ENCODE results near the gene MUC2. TPM values are rescaled to one million over a fixed set of nuclear protein-coding genes. Genes with fewer than 3 reads are reported as not detected.
A peak's percentile ranks its signal among the peaks of the same experiment; 100 is the strongest.

Gene MUC2
- total and polyA plus RNA-seq, 7 experiments from 2014 or later: not detected

DNA sequence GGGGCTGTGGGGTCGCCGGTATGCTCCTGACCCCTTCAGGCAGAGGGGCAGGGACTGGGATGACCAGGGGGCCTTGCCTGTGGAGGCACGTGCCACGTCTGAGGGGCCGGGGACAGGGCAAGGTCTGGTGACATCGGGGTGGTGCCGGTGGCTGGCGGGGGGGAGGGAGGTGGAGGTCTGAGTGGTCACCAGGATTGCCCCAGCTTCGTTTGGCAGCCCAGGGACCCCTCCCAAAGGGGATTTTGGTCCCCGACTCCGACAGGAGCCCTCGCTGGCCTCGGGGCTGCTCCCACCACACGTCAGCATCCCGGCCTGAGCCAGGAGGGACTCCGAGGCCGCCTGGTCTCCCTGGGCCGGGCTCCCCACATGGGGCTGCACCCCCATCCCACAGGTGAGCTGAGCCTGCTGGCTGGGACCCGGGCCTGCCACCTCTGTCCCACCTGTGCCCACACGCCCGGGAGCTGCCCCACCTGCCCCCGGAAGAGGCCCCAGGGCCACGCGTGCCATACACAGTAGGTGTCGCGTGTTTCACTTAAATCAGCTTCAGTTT lies 37.1 kb upstream of the MUC2 start:
- no peak overlapping the region for H3K27ac Mint-ChIP-seq
- Histone ChIP-seq H3K27ac (ENCODE audit: low read depth, low read length) (no peak overlapping the region), H3K36me3 (ENCODE audit: control insufficient read depth in 2 of 3, insufficient read depth in 3 of 3, low read length in 3 of 3) (no peaks in the 10 kb centered on the region), H3K27me3 (ENCODE audit: control insufficient read depth in 2 of 2, insufficient read depth in 2 of 2, low read length in 2 of 2) (no peaks in the 10 kb centered on the region), H3K4me1 (ENCODE audit: control insufficient read depth in 2 of 2, insufficient read depth in 2 of 2, low read length in 2 of 2) (no peaks in the 10 kb centered on the region), H3K4me3 (ENCODE audit: low read length) (no peak overlapping the region), H3K9me3 (ENCODE audit: control insufficient read depth in 2 of 3, low read length in 3 of 3) (no peaks in the 10 kb centered on the region)
- H3K9me3 Mint-ChIP-seq: peaks cover 0 to under 1% (median 0%) of the 10 kb centered on the region in 11 donors
- peak in 1 of 9 donors; percentile 3 for DNase-seq
- peaks cover 0 to 4% (median 0%) of the 10 kb centered on the region in 5 donors for H3K27me3 Mint-ChIP-seq
- CTCF ChIA-PET: no interaction called here
- ATAC-seq: no peak
- H3K36me3 Mint-ChIP-seq: no peaks in the 10 kb centered on the region
- POLR2A ChIA-PET: no interaction called here
- peaks cover 0 to 2% (median 0%) of the 10 kb centered on the region in 7 donors for H3K4me1 Mint-ChIP-seq
- intact Hi-C loops (cut with micrococcal nuclease): no loop called here
- H3K4me3 Mint-ChIP-seq: no peak overlapping the region

DNA sequence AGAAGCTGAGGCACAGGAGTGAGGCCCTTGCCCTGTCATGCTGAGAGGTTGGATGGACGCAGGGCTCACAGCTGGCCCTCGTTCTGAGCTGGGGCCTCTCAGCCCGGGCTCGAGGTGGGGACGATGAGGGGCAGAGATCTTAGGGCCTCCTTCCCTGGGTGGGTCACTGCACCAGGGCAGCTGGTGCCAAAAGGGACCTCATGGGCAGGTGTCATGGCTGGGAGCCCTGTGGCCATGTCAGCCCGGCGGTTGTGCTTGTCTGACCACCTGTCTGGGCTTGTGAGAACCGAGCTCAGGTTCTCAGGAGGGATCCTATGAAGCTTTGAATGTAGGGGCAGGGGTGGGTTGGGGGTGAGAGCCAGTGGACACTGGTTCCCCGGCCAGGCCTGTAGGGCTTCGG lies 36.3 kb upstream of the MUC2 start:
- no peak overlapping the region for H3K27ac Mint-ChIP-seq
- H3K4me3 Mint-ChIP-seq: no peak overlapping the region
- H3K4me1 ChIP-seq (ENCODE audit: control insufficient read depth in 2 of 2, insufficient read depth in 2 of 2, low read length in 2 of 2): no peaks in the 10 kb centered on the region
- DNase-seq (peak in 1 of 9 donors; percentile 5), ATAC-seq (no peak)
- H3K27me3 ChIP-seq (ENCODE audit: control insufficient read depth in 2 of 2, insufficient read depth in 2 of 2, low read length in 2 of 2): no peaks in the 10 kb centered on the region
- H3K36me3 Mint-ChIP-seq: no peaks in the 10 kb centered on the region
- ChIA-PET POLR2A (no interaction called here), CTCF (no interaction called here)
- no peaks in the 10 kb centered on the region for H3K36me3 ChIP-seq (ENCODE audit: control insufficient read depth in 2 of 3, insufficient read depth in 3 of 3, low read length in 3 of 3)
- H3K4me1 Mint-ChIP-seq: peaks cover 0 to 2% (median 0%) of the 10 kb centered on the region in 7 donors
- no peaks in the 10 kb centered on the region for H3K9me3 ChIP-seq (ENCODE audit: control insufficient read depth in 2 of 3, low read length in 3 of 3)
- intact Hi-C loops (cut with micrococcal nuclease): no loop called here
- H3K9me3 Mint-ChIP-seq: no peaks in the 10 kb centered on the region
- H3K4me3 ChIP-seq (ENCODE audit: low read length): no peak overlapping the region
- H3K27ac ChIP-seq (ENCODE audit: low read depth, low read length): no peak overlapping the region
- H3K27me3 Mint-ChIP-seq: peaks cover 0 to 4% (median 0%) of the 10 kb centered on the region in 5 donors

DNA sequence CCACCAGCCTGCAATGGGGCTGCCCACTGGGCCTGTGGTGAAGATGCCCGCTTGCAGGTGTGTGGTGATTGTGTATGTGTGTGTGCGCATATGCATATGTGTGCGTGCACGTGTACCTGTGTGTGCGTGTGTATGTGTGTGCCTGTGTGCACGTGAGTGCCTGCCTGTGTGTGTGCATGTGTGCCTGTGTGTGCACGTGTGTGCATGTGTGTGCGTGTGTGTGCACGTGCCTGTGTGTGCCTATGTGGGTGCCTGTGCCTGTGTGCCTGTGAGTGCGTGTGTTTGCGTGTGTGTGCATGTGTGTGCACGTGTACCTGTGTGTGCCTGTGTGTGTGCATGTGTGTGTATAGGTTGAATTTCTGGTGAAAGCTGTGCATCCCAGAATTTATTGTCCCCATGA lies 35.8 kb upstream of the MUC2 start:
- no peaks in the 10 kb centered on the region for H3K36me3 Mint-ChIP-seq

DNA sequence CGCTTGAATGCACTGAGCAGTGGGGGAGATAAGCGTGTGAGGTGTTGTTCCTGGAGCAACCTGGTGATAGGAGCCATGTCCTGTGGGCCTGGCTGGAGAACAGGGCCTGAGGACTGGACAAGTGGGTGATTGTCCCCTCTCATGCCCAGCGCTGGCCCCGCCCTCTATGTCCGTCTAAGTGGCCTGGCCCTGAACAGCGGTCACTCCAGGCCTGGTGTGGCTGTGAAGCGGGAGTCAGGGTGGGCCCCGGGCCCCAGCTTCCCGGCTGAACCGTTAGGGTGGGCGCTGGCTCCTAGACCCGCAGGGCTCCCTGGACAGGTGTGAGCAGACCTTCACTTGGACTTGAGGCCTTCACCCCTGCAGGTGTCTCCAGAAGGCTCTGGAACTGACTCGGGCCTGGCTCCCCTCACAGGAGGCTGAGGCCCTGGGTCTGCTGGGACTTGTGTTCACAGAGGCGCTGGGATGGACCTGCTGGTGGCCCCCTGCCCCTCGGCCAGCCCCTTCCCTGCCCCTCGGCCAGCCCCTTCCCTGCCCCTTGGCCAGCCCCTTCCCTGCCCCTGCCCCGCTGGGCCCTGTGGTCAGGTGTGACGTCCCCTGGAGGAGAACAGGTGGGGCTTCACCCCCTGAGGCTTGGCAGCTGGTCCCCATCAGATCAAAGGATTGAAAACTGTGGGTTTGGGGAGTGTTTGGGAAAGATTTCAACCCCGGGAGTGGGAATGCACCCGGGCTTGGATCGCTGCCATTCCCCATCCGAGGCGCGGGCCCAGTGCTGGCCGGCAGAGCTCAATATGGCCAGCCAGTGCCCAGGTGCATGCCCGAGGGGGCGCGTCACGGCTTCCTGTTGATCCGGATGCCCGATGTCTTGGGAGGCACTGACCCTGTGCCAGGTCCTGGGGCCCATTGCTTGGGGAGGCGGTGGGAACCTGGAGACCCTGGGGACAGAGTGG lies 34.9 kb upstream of the MUC2 start:
- ChIA-PET CTCF (interaction anchor here (0.6 kb wide), 1 partner anchor 545 kb away, joined by 4 read pairs; no protein-coding TSS in a partner anchor), POLR2A (no interaction called here)
- Histone ChIP-seq H3K4me1 (ENCODE audit: control insufficient read depth in 2 of 2, insufficient read depth in 2 of 2, low read length in 2 of 2) (no peaks in the 10 kb centered on the region), H3K4me3 (ENCODE audit: low read length) (no peak overlapping the region), H3K36me3 (ENCODE audit: control insufficient read depth in 2 of 3, insufficient read depth in 3 of 3, low read length in 3 of 3) (no peaks in the 10 kb centered on the region), H3K27me3 (ENCODE audit: control insufficient read depth in 2 of 2, insufficient read depth in 2 of 2, low read length in 2 of 2) (no peaks in the 10 kb centered on the region), H3K27ac (ENCODE audit: low read depth, low read length) (no peak overlapping the region), H3K9me3 (ENCODE audit: control insufficient read depth in 2 of 3, low read length in 3 of 3) (no peaks in the 10 kb centered on the region)
- no peak for ATAC-seq
- peaks cover 0 to 4% (median 0%) of the 10 kb centered on the region in 5 donors for H3K27me3 Mint-ChIP-seq
- no peak overlapping the region for H3K4me3 Mint-ChIP-seq
- H3K9me3 Mint-ChIP-seq: no peaks in the 10 kb centered on the region
- peaks cover 0 to 2% (median 0%) of the 10 kb centered on the region in 7 donors for H3K4me1 Mint-ChIP-seq
- no peaks in the 10 kb centered on the region for H3K36me3 Mint-ChIP-seq
- no peak overlapping the region for H3K27ac Mint-ChIP-seq
- DNase-seq: peak in 1 of 9 donors; percentile 5
- intact Hi-C loops (cut with micrococcal nuclease): no loop called here

More for the DNA sequence above, 35.8 kb upstream of the MUC2 start:
- H3K27me3 ChIP-seq (ENCODE audit: control insufficient read depth in 2 of 2, insufficient read depth in 2 of 2, low read length in 2 of 2): no peaks in the 10 kb centered on the region
- no peak overlapping the region for H3K27ac ChIP-seq (ENCODE audit: low read depth, low read length)
- DNase-seq: peak in 1 of 9 donors; percentile 5
- POLR2A ChIA-PET: no interaction called here
- Mint-ChIP-seq H3K4me1 (peaks cover 0 to 2% (median 0%) of the 10 kb centered on the region in 7 donors), H3K27ac (no peak overlapping the region), H3K27me3 (peaks cover 0 to 4% (median 0%) of the 10 kb centered on the region in 5 donors), H3K4me3 (no peak overlapping the region), H3K9me3 (no peaks in the 10 kb centered on the region)
- no peak overlapping the region for H3K4me3 ChIP-seq (ENCODE audit: low read length)
- no peaks in the 10 kb centered on the region for H3K4me1 ChIP-seq (ENCODE audit: control insufficient read depth in 2 of 2, insufficient read depth in 2 of 2, low read length in 2 of 2)
- no peaks in the 10 kb centered on the region for H3K9me3 ChIP-seq (ENCODE audit: control insufficient read depth in 2 of 3, low read length in 3 of 3)
- ATAC-seq: no peak
- intact Hi-C loops (cut with micrococcal nuclease): no loop called here
- no peaks in the 10 kb centered on the region for H3K36me3 ChIP-seq (ENCODE audit: control insufficient read depth in 2 of 3, insufficient read depth in 3 of 3, low read length in 3 of 3)
- CTCF ChIA-PET: no interaction called here

DNA sequence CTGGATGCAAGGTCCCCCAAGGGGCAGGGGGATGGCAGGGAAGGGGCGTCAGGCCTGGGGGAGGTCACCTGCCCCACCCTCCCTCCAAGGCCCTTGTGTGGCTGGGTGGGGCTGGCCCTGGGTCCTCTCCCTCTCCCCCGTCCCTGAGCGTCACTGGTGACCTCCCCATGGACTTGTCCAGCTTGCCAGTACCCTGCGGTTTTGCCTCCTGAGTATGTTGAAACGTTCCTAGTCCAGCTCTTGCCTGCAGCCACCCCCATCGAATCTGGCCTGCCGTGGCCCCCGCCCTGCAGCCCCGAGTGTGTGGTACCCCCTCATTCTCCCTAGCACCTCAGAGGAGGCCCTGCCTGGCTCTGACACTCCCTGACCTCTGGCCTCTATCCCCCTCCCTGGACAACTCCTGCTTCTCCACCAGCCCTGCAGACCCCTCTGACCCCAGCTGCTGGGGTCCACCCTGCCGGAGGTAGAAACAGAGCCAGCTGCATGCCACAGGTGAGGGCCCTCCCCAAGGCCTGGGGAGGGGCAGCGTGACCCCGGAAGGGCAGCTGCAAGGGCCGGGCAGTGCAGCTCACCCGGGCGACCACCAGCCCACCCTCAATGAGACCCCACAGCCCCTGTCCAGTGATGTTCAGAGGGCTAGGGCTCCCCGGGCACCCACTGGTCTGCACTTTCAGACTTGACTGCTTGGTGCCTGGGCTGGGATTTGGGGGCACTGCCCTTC lies 34.1 kb upstream of the MUC2 start:
- no peak for ATAC-seq
- intact Hi-C loops (cut with micrococcal nuclease): no loop called here
- H3K27ac Mint-ChIP-seq: no peak overlapping the region
- Histone ChIP-seq H3K27me3 (ENCODE audit: control insufficient read depth in 2 of 2, insufficient read depth in 2 of 2, low read length in 2 of 2) (no peaks in the 10 kb centered on the region), H3K9me3 (ENCODE audit: control insufficient read depth in 2 of 3, low read length in 3 of 3) (no peaks in the 10 kb centered on the region), H3K4me3 (ENCODE audit: low read length) (no peak overlapping the region), H3K27ac (ENCODE audit: low read depth, low read length) (no peak overlapping the region), H3K4me1 (ENCODE audit: control insufficient read depth in 2 of 2, insufficient read depth in 2 of 2, low read length in 2 of 2) (no peaks in the 10 kb centered on the region), H3K36me3 (ENCODE audit: control insufficient read depth in 2 of 3, insufficient read depth in 3 of 3, low read length in 3 of 3) (no peaks in the 10 kb centered on the region)
- H3K9me3 Mint-ChIP-seq: no peaks in the 10 kb centered on the region
- ChIA-PET CTCF (interaction anchor here (0.6 kb wide), 1 partner anchor 546 kb away, joined by 4 read pairs; no protein-coding TSS in a partner anchor), POLR2A (no interaction called here)
- no peak overlapping the region for H3K4me3 Mint-ChIP-seq
- H3K4me1 Mint-ChIP-seq: peaks cover 0 to 2% (median 0%) of the 10 kb centered on the region in 7 donors
- H3K36me3 Mint-ChIP-seq: no peaks in the 10 kb centered on the region
- DNase-seq: no peak
- H3K27me3 Mint-ChIP-seq: peaks cover 0 to 5% (median 0%) of the 10 kb centered on the region in 5 donors

DNA sequence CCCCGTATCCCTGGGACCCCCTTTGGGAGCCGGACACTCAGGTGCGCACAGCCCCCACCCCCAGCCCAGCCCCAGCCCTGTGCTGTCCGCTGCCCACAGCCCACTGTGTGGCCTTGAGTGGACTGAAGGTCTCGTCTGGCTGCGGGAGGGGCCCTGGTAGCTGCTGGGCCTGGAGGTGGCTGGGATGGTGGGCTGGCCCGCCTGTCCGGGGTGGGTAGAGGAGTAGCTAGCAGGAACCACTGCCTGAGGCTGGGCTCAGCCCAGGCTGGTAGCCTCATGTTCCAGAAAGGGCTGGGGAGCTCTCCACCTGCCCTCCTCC lies 33.6 kb upstream of the MUC2 start:
- no peak overlapping the region for H3K27ac ChIP-seq (ENCODE audit: low read depth, low read length)
- Mint-ChIP-seq H3K4me3 (no peak overlapping the region), H3K27ac (no peak overlapping the region), H3K36me3 (no peaks in the 10 kb centered on the region), H3K27me3 (peaks cover 0 to 5% (median under 1%) of the 10 kb centered on the region in 5 donors), H3K9me3 (no peaks in the 10 kb centered on the region), H3K4me1 (peaks cover 0 to 2% (median 0%) of the 10 kb centered on the region in 7 donors)
- intact Hi-C loops (cut with micrococcal nuclease): no loop called here
- DNase-seq (no peak), ATAC-seq (no peak)
- H3K4me1 ChIP-seq (ENCODE audit: control insufficient read depth in 2 of 2, insufficient read depth in 2 of 2, low read length in 2 of 2): no peaks in the 10 kb centered on the region
- POLR2A ChIA-PET: no interaction called here
- no peaks in the 10 kb centered on the region for H3K9me3 ChIP-seq (ENCODE audit: control insufficient read depth in 2 of 3, low read length in 3 of 3)
- H3K4me3 ChIP-seq (ENCODE audit: low read length): no peak overlapping the region
- CTCF ChIA-PET: no interaction called here
- no peaks in the 10 kb centered on the region for H3K27me3 ChIP-seq (ENCODE audit: control insufficient read depth in 2 of 2, insufficient read depth in 2 of 2, low read length in 2 of 2)
- H3K36me3 ChIP-seq (ENCODE audit: control insufficient read depth in 2 of 3, insufficient read depth in 3 of 3, low read length in 3 of 3): no peaks in the 10 kb centered on the region
